OCI-LY7 (cell line): ENCODE data around the gene C11orf97. TPM values are rescaled to one million over a fixed set of nuclear protein-coding genes. Genes with fewer than 3 reads are reported as not detected.

ENCODE experiments used
- BruUV-seq: library from RNA; stranded (reverse); fragments of 400-500 nt; replicated peaks from 2 replicates; lab custom pipeline; 2021; lab: Mats Ljungman, UMichigan
- CTCF ChIA-PET: fragments of 300-600 bp; sonication (Branson Sonifier 250); formaldehyde crosslinking; loops from one replicate; lab custom pipeline; 2022; ENCODE audit warnings: antibody characterized with exemption; ENCODE audit not compliant: unreplicated experiment; lab: Charles Lee
- POLR2A ChIA-PET: fragments of 300-600 bp; sonication (Branson Sonifier 250); formaldehyde crosslinking; loops from one replicate; lab custom pipeline; 2022; ENCODE audit warnings: antibody characterized with exemption; lab: Charles Lee
- DNase-seq: peaks from one replicate; pipeline ENCODE4 v3.0.0-alpha.2; 2015; ENCODE audit warnings: low spot score
- H2AFZ ChIP-seq: fragments of 200-600 bp; sonication (generic), shearing (Covaris generic); 2 replicates; pipeline ENCODE4 v1.6.1; 2014; ENCODE audit warnings: mild to moderate bottlenecking, antibody characterized with exemption, low read length, moderate library complexity
- H3K27ac ChIP-seq: fragments of 200-600 bp; sonication (generic); 2 replicates; pipeline ENCODE4 v1.5.1; 2014; ENCODE audit warnings: mixed run types, low read depth, mild to moderate bottlenecking, moderate library complexity, low read length, inconsistent platforms; ENCODE audit not compliant: poor library complexity, severe bottlenecking
- H3K36me3 ChIP-seq: fragments of 200-600 bp; sonication (generic); 2 replicates; pipeline ENCODE4 v1.6.1; 2014; ENCODE audit warnings: mild to moderate bottlenecking, antibody characterized with exemption, low read length, moderate library complexity, mixed read lengths; ENCODE audit not compliant: insufficient read depth
- H3K4me1 ChIP-seq: fragments of 200-600 bp; sonication (generic); 2 replicates; pipeline ENCODE4 v1.5.1; 2014; ENCODE audit warnings: mild to moderate bottlenecking, low read length; ENCODE audit not compliant: insufficient read depth, poor library complexity, severe bottlenecking
- H3K4me2 ChIP-seq: fragments of 200-600 bp; sonication (generic); 2 replicates; pipeline ENCODE4 v1.6.1; 2014; ENCODE audit warnings: mild to moderate bottlenecking, low read length
- H3K4me3 ChIP-seq: fragments of 200-600 bp; sonication (generic); 2 replicates; pipeline ENCODE4 v1.5.1; 2014; ENCODE audit warnings: mild to moderate bottlenecking, low read depth, low read length; ENCODE audit not compliant: poor library complexity, severe bottlenecking
- H3K79me2 ChIP-seq: fragments of 200-600 bp; sonication (generic); 2 replicates; pipeline ENCODE4 v1.6.1; 2016; ENCODE audit warnings: low read depth, mild to moderate bottlenecking, low read length, moderate library complexity, mixed read lengths; ENCODE audit not compliant: insufficient read depth
- H3K9me2 ChIP-seq: fragments of 200-600 bp; sonication (generic); 2 replicates; pipeline ENCODE4 v1.6.1; 2016; ENCODE audit warnings: mild to moderate bottlenecking, low read length, mixed read lengths; ENCODE audit not compliant: insufficient read depth
- H3K9me3 ChIP-seq: fragments of 200-600 bp; sonication (generic); 2 replicates; pipeline ENCODE4 v1.6.1; 2014; ENCODE audit warnings: mild to moderate bottlenecking, mixed run types, low read length, mixed read lengths
- H4K20me1 ChIP-seq: fragments of 200-600 bp; sonication (generic); 2 replicates; pipeline ENCODE4 v1.6.1; 2014; ENCODE audit warnings: mild to moderate bottlenecking, antibody characterized with exemption, low read length, moderate library complexity, mixed read lengths; ENCODE audit not compliant: insufficient read depth
- CTCF ChIP-seq: fragments of 200-600 bp; sonication (generic); conservative IDR thresholded peaks from 2 replicates; pipeline ENCODE4 v1.5.1; 2014; ENCODE audit warnings: mild to moderate bottlenecking, antibody characterized with exemption, low read length, moderate library complexity, mixed read lengths
- EZH2phosphoT487 ChIP-seq: fragments of 200-600 bp; sonication (generic); IDR thresholded peaks from 2 replicates; pipeline ENCODE4 v1.6.1; 2018; ENCODE audit warnings: low read depth, borderline replicate concordance, mild to moderate bottlenecking, mixed run types, antibody characterized with exemption, low read length, moderate library complexity, mixed read lengths
- intact Hi-C: fragments of 100-400 bp; cut with micrococcal nuclease; formaldehyde crosslinking; loops from one replicate; pipeline ENCODE4 v1.10.0; 2022; ENCODE audit not compliant: unreplicated experiment
- total RNA-seq, 2 experiments: library from RNA; depleted of rRNA in 1 of 2; stranded (reverse); fragments of >200 nt in 1 of 2; shearing (Covaris generic) in 1 of 2; gene quantifications; 2 replicates each; pipeline ENCODE4 v1.2.3, GENCODE V29; 2014 to 2022

Gene C11orf97
- total RNA-seq, 2 experiments from 2014 or later: not detected

GRCh38 chr11:94536386-94536785, 24.1 kb downstream of the C11orf97 start:
- DNase-seq: no peak
- Histone ChIP-seq H3K4me2 (no peak overlapping the region), H3K4me3 (no peak overlapping the region), H3K4me1 (no peaks in the 10 kb centered on the region), H3K36me3 (no peaks in the 10 kb centered on the region), H4K20me1 (no peaks in the 10 kb centered on the region), H3K79me2 (no peaks in the 10 kb centered on the region), H3K9me2 (no peaks in the 10 kb centered on the region), H3K27ac (no peak overlapping the region), H2AFZ (no peak overlapping the region), H3K9me3 (no peaks in the 10 kb centered on the region)
- no TSS peak for BruUV-seq
- ChIA-PET CTCF (no interaction called here), POLR2A (interaction anchor here (0.7 kb wide), 1 partner anchor 255 kb away, joined by 3 read pairs; no protein-coding TSS in a partner anchor)
- intact Hi-C loops: no loop called here
- no peak for TF ChIP-seq EZH2phosphoT487
- no peak for TF ChIP-seq CTCF

GRCh38 chr11:94537031-94537600, 24.9 kb downstream of the C11orf97 start:
- no peak overlapping the region for H3K4me2 ChIP-seq
- H3K36me3 ChIP-seq: no peaks in the 10 kb centered on the region
- no peaks in the 10 kb centered on the region for H3K79me2 ChIP-seq
- no peak for TF ChIP-seq EZH2phosphoT487
- TF ChIP-seq CTCF: no peak
- no peak for DNase-seq
- H3K4me3 ChIP-seq: no peak overlapping the region
- no peak overlapping the region for H2AFZ ChIP-seq
- no peaks in the 10 kb centered on the region for H3K9me3 ChIP-seq
- intact Hi-C loops: no loop called here
- ChIA-PET POLR2A (interaction anchor here (0.7 kb wide), 1 partner anchor 254 kb away, joined by 3 read pairs; no protein-coding TSS in a partner anchor), CTCF (no interaction called here)
- BruUV-seq: no TSS peak
- no peaks in the 10 kb centered on the region for H4K20me1 ChIP-seq
- H3K9me2 ChIP-seq: no peaks in the 10 kb centered on the region
- H3K4me1 ChIP-seq: no peaks in the 10 kb centered on the region
- H3K27ac ChIP-seq: no peak overlapping the region

- H3K4me1 ChIP-seq: peaks cover 4% of the 10 kb centered on the region
Measured at GRCh38 chr11:94539420-94539819, 27.2 kb downstream of the C11orf97 start.

More at GRCh38 chr11:94539420-94539819, 27.2 kb downstream of the C11orf97 start:
- H3K9me2 ChIP-seq: no peaks in the 10 kb centered on the region
- H3K79me2 ChIP-seq: no peaks in the 10 kb centered on the region
- CTCF ChIA-PET: no interaction called here
- no peak overlapping the region for H2AFZ ChIP-seq
- no peak for DNase-seq
- intact Hi-C loops: no loop called here
- TF ChIP-seq EZH2phosphoT487: no peak
- TF ChIP-seq CTCF: no peak
- no peaks in the 10 kb centered on the region for H4K20me1 ChIP-seq
- POLR2A ChIA-PET: no interaction called here
- H3K4me3 ChIP-seq: no peak overlapping the region
- no peak overlapping the region for H3K27ac ChIP-seq
- no peaks in the 10 kb centered on the region for H3K36me3 ChIP-seq
- H3K9me3 ChIP-seq: no peaks in the 10 kb centered on the region
- no peak overlapping the region for H3K4me2 ChIP-seq
- BruUV-seq: no TSS peak
